Islet of Langerhans (tissue), 1 donor: ENCODE data around the gene CATSPER2.
"Not testable (repeated sequence)": the region's sequence is repeated elsewhere in the genome, so short reads cannot be mapped to it uniquely, and the experiment has no call there.

ENCODE experiments used
- FAIRE-seq: peaks from one replicate; lab custom pipeline; 2011; peaks lifted over from hg19 to GRCh38; lab: Jason Lieb, UNC

Gene CATSPER2

DNA sequence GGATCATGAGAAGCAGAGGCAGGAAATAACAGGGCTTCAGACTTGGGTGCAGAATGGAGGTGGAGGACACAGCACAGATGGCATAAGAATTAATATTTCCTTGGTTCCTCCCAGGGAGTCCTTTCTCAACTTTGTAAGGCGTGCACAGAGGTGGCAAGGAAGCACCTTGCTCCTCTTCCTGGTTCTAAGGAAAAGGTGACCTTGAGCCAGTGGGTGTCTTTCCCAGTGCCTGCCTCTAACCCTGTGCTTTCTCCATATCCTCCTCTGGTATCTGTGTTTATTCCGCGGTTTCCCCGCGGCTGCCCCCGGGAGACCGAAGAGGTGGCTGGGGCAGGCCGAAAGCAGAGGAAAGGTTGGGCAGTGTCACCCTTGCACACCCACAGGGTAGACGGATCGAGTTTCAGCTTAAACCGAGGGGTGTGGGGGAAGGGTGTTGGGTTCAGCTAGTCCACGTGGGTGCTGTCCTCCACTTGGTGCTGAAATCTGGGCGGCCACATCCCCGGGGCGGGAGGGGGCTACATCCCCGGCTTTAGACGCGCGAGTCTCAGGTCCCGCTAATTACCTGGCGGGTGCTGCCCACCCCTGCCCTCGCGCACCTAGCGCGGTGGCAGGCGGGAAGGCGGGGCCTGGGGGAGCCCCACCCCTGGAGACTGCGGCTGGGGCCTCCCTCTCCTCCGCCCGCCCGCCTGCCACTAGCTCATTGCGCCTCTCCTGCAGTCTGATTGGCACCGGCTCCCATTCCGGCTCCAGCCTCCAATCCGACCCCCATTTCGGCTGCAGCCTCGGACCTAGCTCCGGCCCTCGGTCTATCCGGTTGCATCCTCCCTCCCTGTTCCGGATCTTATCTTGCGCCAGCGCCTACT is 55.1 kb downstream of the CATSPER2 start, which contains the start of gene CKMT1B:
TSS of gene CKMT1B (plus strand) at position 700 of the 863 bp plus-strand sequence. CDS start 192 bp downstream, outside the sequence.
- not testable (repeated sequence) for FAIRE-seq

- not testable (repeated sequence) for FAIRE-seq
These were observed 55.8 kb downstream of the CATSPER2 start for GRCh38 chr15:43592841-43593240.

DNA sequence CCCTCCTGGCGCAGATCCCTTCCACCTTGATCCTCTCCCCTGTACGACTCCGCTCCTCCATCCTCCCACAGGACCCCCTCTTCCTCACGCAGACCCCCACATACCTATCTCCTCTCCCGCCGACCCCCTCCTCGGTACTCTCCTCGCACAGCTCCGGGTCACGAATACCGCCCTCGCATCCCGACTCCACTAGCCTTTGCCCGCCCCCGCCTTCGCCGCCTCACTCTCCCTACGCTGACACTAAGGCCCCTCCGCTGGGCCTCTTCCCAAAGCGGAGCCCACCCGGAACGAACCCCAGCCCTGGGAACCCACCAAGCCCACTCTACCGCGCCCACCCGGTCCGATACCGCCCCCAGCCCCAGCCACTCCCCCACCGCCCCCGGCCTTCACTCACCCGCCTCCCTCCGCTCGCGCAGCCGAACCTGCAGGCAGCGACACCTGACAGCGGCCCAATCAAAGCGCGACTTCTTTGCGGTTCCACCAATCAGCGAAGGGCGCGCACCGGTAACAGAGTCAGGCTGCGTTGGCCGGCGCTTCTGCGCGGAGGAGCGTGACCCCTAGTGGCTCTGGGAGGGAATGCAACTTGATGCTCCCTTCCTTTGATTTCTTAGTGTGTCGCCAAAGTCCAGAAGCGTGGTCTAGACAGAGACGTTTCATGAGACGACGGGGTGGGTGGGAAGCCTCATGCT is 58.7 kb downstream of the CATSPER2 start, which contains the start of gene PPIP5K1:
TSS of gene PPIP5K1 (minus strand) at position 431 of the 689 bp plus-strand sequence. CDS start 5,704 bp downstream, outside the sequence.
- FAIRE-seq, result peak; percentile 84
